RWPE2 (cell line): ENCODE results near the gene IRX5.

Experiments used
- ATAC-seq: fragments of 200-7000 bp; cut with Tn5 transposase; 3 replicates; pipeline ENCODE4 v1.9.1; 2021; ENCODE audit warnings: low read depth
- DNase-seq: peaks from one replicate; pipeline ENCODE4 v3.0.0-alpha.2; 2020; ENCODE audit warnings: low spot score
- H3K27ac ChIP-seq: fragments of 450-650 bp; 2 replicates; pipeline ENCODE4 v1.5.1; 2017; ENCODE audit warnings: mild to moderate bottlenecking; ENCODE audit not compliant: poor library complexity, severe bottlenecking
- H3K27me3 ChIP-seq: fragments of 250-450 bp; sonication (Bioruptor Pico); 2 replicates; pipeline ENCODE4 v1.5.1; 2021; ENCODE audit warnings: mild to moderate bottlenecking, moderate library complexity; ENCODE audit not compliant: insufficient read depth, poor library complexity, severe bottlenecking
- H3K36me3 ChIP-seq: fragments of 250-450 bp; sonication (Bioruptor Pico); 2 replicates; pipeline ENCODE4 v1.5.1; 2020; ENCODE audit warnings: low read depth, mild to moderate bottlenecking, moderate library complexity
- H3K4me1 ChIP-seq: fragments of 250-450 bp; sonication (Bioruptor Pico); 2 replicates; pipeline ENCODE4 v1.5.1; 2021; ENCODE audit warnings: mild to moderate bottlenecking, moderate library complexity; ENCODE audit not compliant: insufficient read depth, poor library complexity, severe bottlenecking
- H3K4me3 ChIP-seq: fragments of 250-450 bp; sonication (Bioruptor Pico); 2 replicates; pipeline ENCODE4 v1.5.1; 2021; ENCODE audit warnings: mild to moderate bottlenecking, moderate library complexity; ENCODE audit not compliant: severe bottlenecking
- H3K9me3 ChIP-seq: fragments of 250-450 bp; sonication (Bioruptor Pico); 2 replicates; pipeline ENCODE4 v1.5.1; 2021; ENCODE audit warnings: mild to moderate bottlenecking, moderate library complexity; ENCODE audit not compliant: severe bottlenecking
- TF ChIP-seq, protein P1 (sequence below): fragments of 450-650 bp; IDR thresholded peaks from one replicate; pipeline ENCODE4 v1.5.1; 2017; ENCODE audit warnings: mild to moderate bottlenecking, moderate library complexity; ENCODE audit not compliant: poor library complexity, severe bottlenecking

Gene IRX5

DNA sequence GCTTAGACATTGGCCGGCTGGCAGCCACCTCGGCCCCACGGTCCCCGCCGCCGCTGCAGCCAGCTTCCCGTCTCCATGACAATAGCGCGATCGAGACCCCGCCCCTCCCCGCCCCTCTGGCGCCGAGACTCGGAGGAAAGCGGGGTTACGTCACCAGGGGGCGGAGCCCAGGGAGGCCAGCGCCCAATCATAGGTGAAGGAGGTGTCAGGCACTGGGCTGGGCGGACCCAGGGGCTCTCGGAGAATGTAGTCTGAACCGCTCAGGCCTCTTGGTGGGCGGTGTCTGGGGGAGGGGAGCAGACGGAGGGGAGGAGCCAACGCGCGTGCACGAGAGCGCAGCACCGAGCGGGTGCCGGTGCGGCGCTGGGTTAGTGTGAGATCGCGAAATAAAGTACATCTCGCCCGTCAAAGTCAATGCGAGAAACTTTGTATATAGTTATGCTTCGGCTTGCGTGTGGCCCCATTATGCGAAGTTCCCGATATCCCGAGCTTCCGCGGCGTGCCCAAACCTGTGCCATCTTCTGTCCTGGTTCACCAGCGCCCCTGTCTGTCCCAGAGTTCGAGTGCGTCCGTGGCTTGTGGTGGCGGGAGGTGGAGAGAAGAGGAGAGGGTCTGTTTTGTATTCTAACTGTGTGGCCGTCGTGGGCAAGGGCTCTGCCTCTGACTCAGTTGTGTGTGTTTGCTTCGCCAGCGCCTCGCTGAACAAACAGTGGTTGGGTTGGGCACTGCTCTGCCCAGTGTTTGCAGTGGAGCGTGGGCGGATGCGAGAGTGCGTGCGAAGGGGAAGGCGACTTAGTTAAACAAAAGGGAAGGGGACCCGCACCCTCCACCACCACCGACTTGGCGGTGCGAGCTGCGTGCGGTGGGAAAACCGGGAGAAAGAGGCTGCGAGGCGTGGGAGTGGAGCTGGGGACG lies 1.3 kb upstream of the IRX5 start:
- Histone ChIP-seq H3K4me3 (peak overlapping the region; percentile 80), H3K27ac (peak overlapping the region; percentile 46), H3K9me3 (no peaks in the 10 kb centered on the region), H3K27me3 (peaks cover 71% of the 10 kb centered on the region), H3K36me3 (no peaks in the 10 kb centered on the region), H3K4me1 (peaks cover 2% of the 10 kb centered on the region)
- peak; percentile 99 for DNase-seq
- TF ChIP-seq, protein P1, sequence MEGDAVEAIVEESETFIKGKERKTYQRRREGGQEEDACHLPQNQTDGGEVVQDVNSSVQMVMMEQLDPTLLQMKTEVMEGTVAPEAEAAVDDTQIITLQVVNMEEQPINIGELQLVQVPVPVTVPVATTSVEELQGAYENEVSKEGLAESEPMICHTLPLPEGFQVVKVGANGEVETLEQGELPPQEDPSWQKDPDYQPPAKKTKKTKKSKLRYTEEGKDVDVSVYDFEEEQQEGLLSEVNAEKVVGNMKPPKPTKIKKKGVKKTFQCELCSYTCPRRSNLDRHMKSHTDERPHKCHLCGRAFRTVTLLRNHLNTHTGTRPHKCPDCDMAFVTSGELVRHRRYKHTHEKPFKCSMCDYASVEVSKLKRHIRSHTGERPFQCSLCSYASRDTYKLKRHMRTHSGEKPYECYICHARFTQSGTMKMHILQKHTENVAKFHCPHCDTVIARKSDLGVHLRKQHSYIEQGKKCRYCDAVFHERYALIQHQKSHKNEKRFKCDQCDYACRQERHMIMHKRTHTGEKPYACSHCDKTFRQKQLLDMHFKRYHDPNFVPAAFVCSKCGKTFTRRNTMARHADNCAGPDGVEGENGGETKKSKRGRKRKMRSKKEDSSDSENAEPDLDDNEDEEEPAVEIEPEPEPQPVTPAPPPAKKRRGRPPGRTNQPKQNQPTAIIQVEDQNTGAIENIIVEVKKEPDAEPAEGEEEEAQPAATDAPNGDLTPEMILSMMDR = peak; percentile 5
- peak; percentile 81 for ATAC-seq

DNA sequence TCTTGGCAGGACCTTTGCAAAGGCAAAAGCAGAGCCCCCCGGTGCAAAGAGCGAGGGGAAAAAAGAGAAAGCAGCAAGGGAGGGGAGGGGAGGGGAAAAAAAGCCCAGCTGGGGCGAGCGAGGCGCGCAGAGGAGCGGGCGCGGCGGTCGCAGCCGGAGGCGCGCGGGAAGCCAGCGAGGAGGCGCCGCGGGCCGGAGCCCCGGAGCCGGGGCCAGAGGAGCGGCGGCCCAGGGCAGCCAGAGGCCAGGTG lies 129 bp downstream of the IRX5 start:
- Histone ChIP-seq H3K27ac (peak overlapping the region; percentile 45), H3K36me3 (no peaks in the 10 kb centered on the region), H3K4me1 (no peaks in the 10 kb centered on the region), H3K9me3 (no peaks in the 10 kb centered on the region), H3K27me3 (peaks cover 76% of the 10 kb centered on the region), H3K4me3 (peak overlapping the region; percentile 80)
- TF ChIP-seq, protein P1 = no peak
- ATAC-seq (no peak), DNase-seq (no peak)

DNA sequence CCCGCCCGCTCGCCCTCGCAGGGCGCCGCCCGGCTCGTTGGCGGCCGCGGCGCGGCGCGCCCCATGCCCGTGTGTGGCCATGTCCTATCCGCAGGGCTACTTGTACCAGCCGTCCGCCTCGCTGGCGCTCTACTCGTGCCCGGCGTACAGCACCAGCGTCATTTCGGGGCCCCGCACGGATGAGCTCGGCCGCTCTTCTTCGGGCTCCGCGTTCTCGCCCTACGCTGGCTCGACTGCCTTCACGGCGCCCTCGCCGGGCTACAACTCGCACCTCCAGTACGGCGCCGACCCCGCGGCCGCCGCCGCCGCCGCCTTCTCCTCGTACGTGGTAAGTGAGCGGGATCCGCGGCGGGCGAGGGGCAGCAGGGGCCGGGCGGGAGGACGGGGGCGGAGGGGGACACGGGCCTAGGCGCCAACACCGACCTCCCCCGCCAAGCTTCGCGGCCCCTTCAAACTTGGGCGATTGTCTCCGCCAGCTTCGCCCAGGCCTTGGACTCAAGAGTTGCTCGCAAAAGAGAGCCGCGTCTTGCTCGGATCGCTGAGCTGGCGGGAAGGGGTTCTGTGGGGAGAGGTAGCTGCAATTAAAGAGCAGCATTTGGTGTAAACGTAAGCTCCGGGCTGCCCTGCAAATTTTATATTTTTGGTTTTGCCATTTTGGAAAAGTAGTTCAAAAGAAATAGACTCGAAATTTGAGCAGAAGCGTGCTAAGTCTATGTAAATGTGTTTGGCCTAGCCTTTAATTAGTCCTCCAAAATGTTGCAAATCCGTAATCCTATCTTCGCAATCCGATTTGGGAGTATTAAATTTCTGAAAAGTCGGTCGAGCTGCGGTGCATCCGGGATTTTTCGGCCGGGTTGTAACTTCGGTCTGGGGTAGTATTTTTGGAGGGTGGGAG lies 702 bp downstream of the IRX5 start:
- DNase-seq = no peak
- TF ChIP-seq, protein P1 = no peak
- no peak for ATAC-seq
- no peaks in the 10 kb centered on the region for H3K4me1 ChIP-seq
- peak overlapping the region; percentile 45 for H3K27ac ChIP-seq
- H3K36me3 ChIP-seq = no peaks in the 10 kb centered on the region
- no peaks in the 10 kb centered on the region for H3K9me3 ChIP-seq
- peak overlapping the region; percentile 80 for H3K4me3 ChIP-seq
- H3K27me3 ChIP-seq = peaks cover 76% of the 10 kb centered on the region

DNA sequence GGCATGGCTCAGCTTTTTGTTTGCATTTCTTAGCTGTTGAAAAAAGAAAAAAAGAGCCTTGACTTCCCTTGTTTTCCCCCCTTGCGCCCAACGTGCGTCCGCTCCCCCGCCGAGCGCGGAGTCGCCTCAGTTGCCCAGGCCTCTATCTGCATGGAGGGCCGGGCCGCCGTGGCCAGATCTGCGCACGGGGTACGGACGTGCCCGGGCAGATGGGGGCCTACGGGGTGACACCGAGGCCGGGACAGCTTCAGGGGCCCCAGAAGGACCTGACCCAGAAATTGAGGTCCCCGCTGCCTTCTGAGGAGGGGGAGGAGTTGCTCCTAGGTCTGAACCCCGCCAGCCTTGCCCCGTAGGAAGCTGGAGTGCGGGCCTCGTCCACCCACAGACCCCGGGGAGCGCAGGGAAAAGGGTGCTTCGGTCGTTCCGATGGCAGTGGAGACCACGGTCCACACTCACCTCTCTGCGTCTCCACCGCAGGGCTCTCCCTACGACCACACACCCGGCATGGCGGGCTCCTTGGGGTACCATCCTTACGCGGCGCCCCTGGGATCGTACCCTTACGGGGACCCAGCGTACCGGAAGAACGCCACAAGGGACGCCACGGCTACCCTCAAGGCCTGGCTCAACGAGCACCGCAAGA lies 1.5 kb downstream of the IRX5 start:
- no peak for DNase-seq
- H3K27me3 ChIP-seq = peaks cover 76% of the 10 kb centered on the region
- no peaks in the 10 kb centered on the region for H3K36me3 ChIP-seq
- peak overlapping the region; percentile 80 for H3K4me3 ChIP-seq
- no peak for ATAC-seq
- no peaks in the 10 kb centered on the region for H3K9me3 ChIP-seq
- H3K27ac ChIP-seq = peak overlapping the region; percentile 45
- no peaks in the 10 kb centered on the region for H3K4me1 ChIP-seq
- TF ChIP-seq, protein P1 = no peak
